NCI-H2196 treated with DMSO at 0.1 percent for 48 hours (cell line): ENCODE data around the gene IPP.
"Not testable (repeated sequence)": the region's sequence is repeated elsewhere in the genome, so short reads cannot be mapped to it uniquely, and the experiment has no call there.

Experiments
- DNase-seq: peaks from one replicate; lab custom pipeline; 2025; ENCODE audit not compliant: unreplicated experiment; lab: John Stamatoyannopoulos, UW

IPP gene

GRCh38 chr1:45739641-45740156, 10.8 kb downstream of the IPP start:
- not testable (repeated sequence) for DNase-seq

- no peak for DNase-seq
These were observed 11.3 kb downstream of the IPP start for GRCh38 chr1:45739137-45739536.

- DNase-seq = no peak
These were observed 19.6 kb downstream of the IPP start for GRCh38 chr1:45730780-45731319.

- DNase-seq = no peak
These were observed 20.2 kb downstream of the IPP start for GRCh38 chr1:45730075-45730779.

GRCh38 chr1:45726007-45726406, 24.4 kb downstream of the IPP start:
- not testable (repeated sequence) for DNase-seq

GRCh38 chr1:45723248-45723930, 27.1 kb downstream of the IPP start:
- no peak for DNase-seq

GRCh38 chr1:45722809-45723208, 27.6 kb downstream of the IPP start:
- DNase-seq = no peak

GRCh38 chr1:45721207-45721606, 29.2 kb downstream of the IPP start:
- DNase-seq = no peak

- DNase-seq = no peak
These were observed 32.2 kb downstream of the IPP start for GRCh38 chr1:45718289-45718688.

- DNase-seq = not testable (repeated sequence)
These were observed 33.1 kb downstream of the IPP start for GRCh38 chr1:45717386-45717785.

- DNase-seq = no peak
These were observed 33.8 kb downstream of the IPP start for GRCh38 chr1:45716700-45717099.

GRCh38 chr1:45713711-45714110, 36.7 kb downstream of the IPP start:
- DNase-seq = no peak

- DNase-seq = no peak
These were observed 45.8 kb downstream of the IPP start for GRCh38 chr1:45704637-45705036.

- no peak for DNase-seq
These were observed 55.6 kb downstream of the IPP start for GRCh38 chr1:45694823-45695222.

- not testable (repeated sequence) for DNase-seq
These were observed 56.6 kb downstream of the IPP start for GRCh38 chr1:45693811-45694210.

GRCh38 chr1:45687754-45688740, 62.4 kb downstream of the IPP start, which contains the start of gene TMEM69:
TMEM69 (plus strand) TSS chr1:45688181; CDS start chr1:45691069, 2,888 bp downstream.
- DNase-seq = peak; percentile 79

GRCh38 chr1:45687014-45687753, 63.3 kb downstream of the IPP start:
- DNase-seq = peak; percentile 97

- DNase-seq = peak; percentile 98
These were observed 64.0 kb downstream of the IPP start, which contains the start of gene GPBP1L1 for GRCh38 chr1:45686288-45687013. GPBP1L1 (minus strand) TSS chr1:45686533; CDS start chr1:45659087, 27,446 bp downstream.

- no peak for DNase-seq
These were observed 64.5 kb downstream of the IPP start for GRCh38 chr1:45686015-45686287.
